ENCODE results near the gene GALNTL6. TPM values are rescaled to one million over a fixed set of nuclear protein-coding genes. Genes with fewer than 3 reads are reported as not detected.

GALNTL6 gene
- total and polyA plus RNA-seq, 2 of the 4 experiments (the other 2 are of a cell fraction): under 0.01 TPM; not detected in 1

DNA sequence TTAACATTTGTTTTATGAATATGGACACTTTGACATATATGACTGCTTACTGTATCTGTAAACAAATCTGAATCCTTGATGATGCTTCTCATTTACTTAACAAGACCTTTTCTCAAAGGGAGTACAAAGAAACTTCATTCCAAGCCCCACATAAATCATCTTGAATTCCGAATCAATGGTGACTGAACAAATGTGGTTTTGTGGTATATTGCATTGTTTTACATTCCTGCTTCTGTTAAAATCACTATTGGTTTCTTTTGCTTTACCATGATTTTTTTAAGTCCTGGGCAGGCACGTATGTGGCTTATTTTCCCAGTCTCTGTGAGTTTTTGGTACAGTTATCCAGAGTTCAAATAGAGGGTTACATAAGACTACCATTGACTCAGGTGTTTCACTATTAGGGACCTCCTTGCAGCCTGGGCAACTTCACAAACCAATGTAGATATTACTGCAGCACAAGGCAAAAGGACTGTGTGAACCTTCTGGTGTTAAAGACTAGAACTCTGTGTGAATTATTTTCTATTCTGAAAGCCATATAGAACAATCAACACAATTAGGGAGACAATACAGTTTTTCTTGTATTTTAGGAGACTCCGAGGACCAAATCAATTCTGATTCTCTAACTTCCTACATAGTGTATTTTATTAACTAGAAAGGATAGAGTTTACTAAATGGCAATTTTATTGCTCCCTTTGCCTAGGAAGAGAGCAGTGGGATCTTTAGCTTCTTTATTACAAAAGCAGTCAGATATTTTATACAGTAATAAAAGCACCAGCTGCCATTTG lies 196.4 kb downstream of the GALNTL6 start:
- H4K8ac ChIP-seq (ENCODE audit: low read depth in 2 of 2, low read length in 2 of 2): no peak overlapping the region
- H4K20me1 ChIP-seq (ENCODE audit: insufficient read depth, low read length): no peaks in the 10 kb centered on the region
- H3K27me3 ChIP-seq (ENCODE audit: control insufficient read depth, insufficient read depth, low read length): no peaks in the 10 kb centered on the region
- H3K9ac ChIP-seq (ENCODE audit: low read depth, low read length): no peak overlapping the region
- H3K36me3 ChIP-seq (ENCODE audit: control insufficient read depth, insufficient read depth, low read length): no peaks in the 10 kb centered on the region
- no peak overlapping the region for H4K5ac ChIP-seq (ENCODE audit: low read depth, low read length)
- in situ Hi-C loops (cut with MboI; ENCODE audit: low sequenced_read_pairs) (no loop called here), dilution Hi-C loops (cut with HindIII; ENCODE audit: low sequenced_read_pairs, unreplicated experiment) (no loop called here), intact Hi-C loops (cut with micrococcal nuclease) (no loop called here)
- H3K79me1 ChIP-seq (ENCODE audit: low read depth in 1 of 2, low read length in 2 of 2): no peaks in the 10 kb centered on the region
- no peaks in the 10 kb centered on the region for H3K4me1 ChIP-seq (ENCODE audit: control insufficient read depth, insufficient read depth, low read length)
- H3K23ac ChIP-seq (ENCODE audit: low read depth, low read length): no peak overlapping the region
- H2AK5ac ChIP-seq (ENCODE audit: low read depth, low read length): no peak overlapping the region
- H3K27ac ChIP-seq (ENCODE audit: insufficient read depth, low read length): no peak overlapping the region
- no peaks in the 10 kb centered on the region for H3K9me1 ChIP-seq (ENCODE audit: insufficient read depth, low read length)
- H3K14ac ChIP-seq (replicated peaks; ENCODE audit: low read depth, low read length): no peak overlapping the region
- H3K4ac ChIP-seq (ENCODE audit: low read depth, low read length): no peak overlapping the region
- no peak overlapping the region for H3K4me3 ChIP-seq (ENCODE audit: insufficient read depth, low read depth, low read length)
- H3K18ac ChIP-seq (ENCODE audit: low read depth, low read length): no peak overlapping the region
- no peak overlapping the region for H3K4me2 ChIP-seq (ENCODE audit: low read depth, low read length)
- TF ChIP-seq POLR2A (IDR thresholded peaks at IDR 0.05; ENCODE audit: low read depth, low read length) (no peak), CEBPB (IDR thresholded peaks at IDR 0.05; ENCODE audit: low read depth, low read length) (no peak), FOS (IDR thresholded peaks at IDR 0.05; ENCODE audit: low read depth, low read length) (no peak), RAD21 (IDR thresholded peaks at IDR 0.05; ENCODE audit: low read length) (no peak), USF2 (IDR thresholded peaks at IDR 0.05; ENCODE audit: low read depth, low read length) (no peak), MAZ (IDR thresholded peaks at IDR 0.05; ENCODE audit: borderline replicate concordance, low read depth, low read length) (no peak), RCOR1 (IDR thresholded peaks at IDR 0.05; ENCODE audit: insufficient replicate concordance, low read length) (no peak), BHLHE40 (IDR thresholded peaks at IDR 0.05; ENCODE audit: low read depth, low read length) (no peak), MAFK (IDR thresholded peaks at IDR 0.05; ENCODE audit: low read depth, low read length) (no peak), CTCF (conservative IDR thresholded peaks at IDR 0.05; ENCODE audit: low read depth, low read length) (no peak), SMC3 (IDR thresholded peaks at IDR 0.05; ENCODE audit: low read depth, low read length) (no peak), CHD1 (IDR thresholded peaks at IDR 0.05; ENCODE audit: low read depth, low read length) (no peak)
- BruUV-seq (replicated peaks): no TSS peak
- ChIA-PET POLR2A (ENCODE audit: unreplicated experiment) (no interaction called here), CTCF (no interaction called here)
- no peak overlapping the region for H2BK5ac ChIP-seq (ENCODE audit: low read depth, low read length, poor library complexity, severe bottlenecking)
- H3K9me3 ChIP-seq (ENCODE audit: control insufficient read depth, insufficient read depth, low read length): no peaks in the 10 kb centered on the region
- no peak overlapping the region for H2AK9ac ChIP-seq (replicated peaks; ENCODE audit: low read depth, low read length, poor library complexity)
- no peak overlapping the region for H2AFZ ChIP-seq (replicated peaks; ENCODE audit: low read length, poor library complexity)
- H2BK15ac ChIP-seq (ENCODE audit: low read depth, low read length): no peak overlapping the region
- WGBS, 2 experiments (ENCODE audit: extremely low coverage in 2 of 2, insufficient read length in 1 of 2): no CpG with 5 or more reads among the region's 3 CpGs
- ATAC-seq (ENCODE audit: low read depth): no peak
- H3K56ac ChIP-seq (ENCODE audit: extremely low read depth, insufficient read depth, low read length): no peak overlapping the region
- no peak overlapping the region for H2BK120ac ChIP-seq (ENCODE audit: low read depth, low read length)
- DNase-seq: no peak
- no peak overlapping the region for H2BK20ac ChIP-seq (ENCODE audit: low read depth, low read length)
- H4K91ac ChIP-seq (ENCODE audit: insufficient read depth, low read depth, low read length): no peak overlapping the region
